Adrenal gland (tissue), 12 donors: ENCODE results near the gene DAB2IP. TPM values are rescaled to one million over a fixed set of nuclear protein-coding genes. Genes with fewer than 3 reads are reported as not detected.

ENCODE experiments used
- DNase-seq, 7 donors: peaks; one replicate each; pipeline ENCODE4 v3.0.0-alpha.2; 2019 to 2020
- H3K27ac ChIP-seq, 5 donors: fragments of 200-600 bp; sonication (generic) in 4 of 5; 1 replicate in 3 of 5; 2 replicates in 2 of 5; pipeline versions ENCODE4 v1.5.1 to v1.8.0; 2016 to 2020; ENCODE audit warnings: mild to moderate bottlenecking in 1 of 5
- H3K27me3 ChIP-seq: fragments of 200-600 bp; 2 replicates; pipeline ENCODE4 v1.8.0; 2021
- H3K36me3 ChIP-seq, 2 donors: fragments of 200-600 bp; replicated peaks in 1 of 2; 1 replicate in 1 of 2; 2 replicates in 1 of 2; pipeline versions ENCODE4 v1.5.1 to v1.8.0; 2018 to 2022
- H3K4me1 ChIP-seq, 2 donors: fragments of 200-600 bp; replicated peaks in 1 of 2; 1 replicate in 1 of 2; 2 replicates in 1 of 2; pipeline versions ENCODE4 v1.5.1 to v1.8.0; 2018 to 2021
- H3K4me3 ChIP-seq, 4 donors: fragments of 200-600 bp; sonication (generic) in 3 of 4; one replicate each; pipeline ENCODE4 v1.5.1; 2016 to 2018
- H3K9me3 ChIP-seq, 3 donors: fragments of 200-600 bp; sonication (generic) in 1 of 3; replicated peaks in 1 of 3; 1 replicate in 2 of 3; 2 replicates in 1 of 3; pipeline versions ENCODE4 v1.5.1 to v1.8.0; 2016 to 2021
- CTCF ChIP-seq, 6 experiments: fragments of 450-650 bp in 4 of 6; fragments of 200-600 bp in 2 of 6; sonication (generic) in 1 of 6; IDR thresholded peaks; 1 replicate in 5 of 6; 2 replicates in 1 of 6; pipeline versions ENCODE4 v1.5.1 to v1.8.0; 2016 to 2021; ENCODE audit warnings: antibody characterized with exemption in 6 of 6, mild to moderate bottlenecking in 2 of 6, moderate library complexity in 1 of 6
- POLR2A ChIP-seq, 2 donors: fragments of 450-650 bp; IDR thresholded peaks; one replicate each; pipeline ENCODE4 v1.6.1; 2017; ENCODE audit warnings: antibody characterized with exemption in 2 of 2, mild to moderate bottlenecking in 2 of 2, moderate library complexity in 1 of 2
- WGBS, 4 donors: extraction: QIAGEN DNeasy Blood & Tissue Kit in 2 of 4; methylation state at CpG; one replicate each; pipeline versions ENCODE4 v1.1.5 to v1.1.7; 2013 to 2017; 5-methylcytosine and 5-hydroxymethylcytosine counted together
- intact Hi-C, 2 donors: fragments of 100-400 bp; cut with DNase I; formaldehyde crosslinking; loops; one replicate each; pipeline versions ENCODE4 v1.14.1 to v1.15.0; 2022 to 2023
- polyA plus RNA-seq, 3 donors: library from polyadenylated mRNA; stranded (reverse); fragments of 200-250 nt in 2 of 3; fragments of 350-450 nt in 1 of 3; fragmentation: Illumina TruSeq in 1 of 3; extraction: RNeasy Lipid Tissue Mini Kit (QIAGEN cat#74804) in 1 of 3; gene quantifications; one replicate each; pipeline ENCODE4 v1.2.3, GENCODE V29; 2013 to 2014
- total RNA-seq, 9 donors: library from RNA; depleted of rRNA in 4 of 9; stranded (reverse); fragments of >200 nt in 4 of 9; fragments of 120-200 nt in 1 of 9; fragmentation: NEBNext Ultra II Directional in 1 of 9; extraction: Animal tissue kit (Norgen Biotek cat#: 25700) in 1 of 9; gene quantifications; one replicate each; pipeline versions ENCODE4 v1.1.0 to v1.2.4, GENCODE V29; 2013 to 2023
- donor health status: healthy with polysubstance abuse.
- donor health status: Bipolar disorder and iron deficiency.
- donor health status: DM: yes; HTN: yes; CAD: no.
- donor health status: DM: no; HTN: no; CAD: no.
- donor health status: DM: no; HTN: no; CAD: no.
- donor health status: DM: yes; HTN: yes; CAD: no.

The DAB2IP gene
- total and polyA plus RNA-seq, 12 donors: 12.0 to 52.2 (median 43.9) TPM

DNA sequence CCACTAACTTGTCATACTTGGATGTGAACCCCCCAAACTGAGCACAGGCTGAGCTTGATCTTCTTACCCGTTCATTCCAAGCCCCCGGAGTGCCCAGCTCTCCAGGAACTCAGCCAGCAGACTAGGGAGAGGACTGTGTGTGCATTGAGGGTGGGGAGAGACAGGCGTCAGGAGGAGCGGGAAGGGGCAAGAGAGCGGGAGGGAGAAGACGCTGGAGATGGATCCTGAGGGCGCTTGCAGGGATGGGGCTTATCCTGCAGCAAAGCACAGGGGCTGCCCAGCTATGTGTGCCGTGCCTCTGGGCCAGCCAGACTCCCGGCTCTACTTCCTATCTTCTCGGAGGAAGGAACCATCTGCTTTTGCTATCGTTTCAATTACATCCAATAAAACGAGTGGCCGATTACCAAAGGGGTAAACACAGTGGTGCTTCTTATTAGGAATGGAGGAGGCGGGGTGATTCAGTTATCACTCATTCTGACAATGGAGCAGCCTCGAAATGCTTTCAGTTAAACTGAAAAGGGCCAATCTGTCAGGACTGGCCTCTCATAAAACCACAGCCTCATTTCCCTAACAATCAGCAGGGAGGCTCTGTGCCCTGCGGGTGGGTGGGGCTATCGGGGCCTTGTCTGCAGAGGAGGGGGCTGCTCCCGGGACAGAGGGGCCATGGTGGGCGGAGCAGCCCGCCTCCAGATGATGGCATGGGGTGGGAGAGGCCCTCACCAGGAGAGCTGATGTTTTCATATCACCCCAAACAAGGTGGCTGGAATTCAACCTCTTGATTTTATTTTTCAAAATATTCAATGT lies 168.2 kb downstream of the DAB2IP start:
- intact Hi-C loops: loop anchor here in 1 of 2 donors (10.0 kb wide), 1 partner anchor 55 kb away; no protein-coding TSS in a partner anchor
- 52 to 70% (median 58%) methylated on average over 13 to 20 of the region's 20 CpGs for WGBS, 4 donors
- H3K27me3 ChIP-seq: no peaks in the 10 kb centered on the region
- H3K4me3 ChIP-seq: no peak overlapping the region
- H3K36me3 ChIP-seq: no peaks in the 10 kb centered on the region
- no peaks in the 10 kb centered on the region for H3K9me3 ChIP-seq
- TF ChIP-seq CTCF (IDR thresholded peaks at IDR 0.05) (no peak), POLR2A (IDR thresholded peaks at IDR 0.05) (no peak)
- H3K4me1 ChIP-seq: no peaks in the 10 kb centered on the region
- no peak overlapping the region for H3K27ac ChIP-seq
- no peak for DNase-seq

DNA sequence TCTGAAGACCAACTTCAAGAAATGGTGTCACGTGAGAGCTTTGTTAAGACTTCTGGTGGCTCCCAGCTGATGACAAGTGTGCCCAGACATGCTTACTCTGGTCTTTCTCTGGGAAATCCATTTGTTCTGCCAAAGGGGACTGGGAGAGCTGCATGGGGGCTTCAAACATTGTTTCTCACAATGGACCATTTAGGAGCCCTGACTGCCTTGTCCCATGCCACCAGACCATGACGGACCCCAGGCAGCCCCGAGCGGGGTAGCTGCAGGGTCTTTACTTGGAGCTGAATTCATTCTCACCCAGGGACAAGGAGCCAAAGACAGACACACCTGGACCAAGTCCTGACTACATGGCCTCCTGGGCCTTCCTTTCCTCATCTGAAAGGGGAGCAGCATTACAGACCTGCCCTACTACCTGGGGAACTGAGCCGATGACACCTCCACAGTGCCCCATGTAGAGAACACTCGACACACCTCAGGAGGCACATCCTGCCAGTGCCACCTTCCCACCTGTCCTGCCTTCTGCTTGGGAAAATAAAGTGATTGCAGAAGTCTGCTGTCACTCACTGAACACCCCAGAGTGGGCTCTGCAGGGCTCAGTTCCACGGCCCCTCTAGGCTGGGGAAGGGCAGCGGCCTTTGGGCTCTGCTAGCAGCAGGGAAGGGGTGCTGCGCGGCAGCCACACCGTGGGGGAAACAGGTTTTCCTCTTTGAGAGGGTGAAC lies 169.0 kb downstream of the DAB2IP start:
- no peak for DNase-seq
- no peak overlapping the region for H3K4me3 ChIP-seq
- H3K36me3 ChIP-seq: no peaks in the 10 kb centered on the region
- no peak for TF ChIP-seq POLR2A (IDR thresholded peaks at IDR 0.05)
- no peak for TF ChIP-seq CTCF (IDR thresholded peaks at IDR 0.05)
- intact Hi-C loops: no loop called here
- no peaks in the 10 kb centered on the region for H3K27me3 ChIP-seq
- no peak overlapping the region for H3K27ac ChIP-seq
- H3K9me3 ChIP-seq: no peaks in the 10 kb centered on the region
- peaks cover 0 to 7% of the 10 kb centered on the region in 2 donors for H3K4me1 ChIP-seq
- 95 to 96% (median 95%) methylated on average over 8 to 11 of the region's 11 CpGs for WGBS, 4 donors

GRCh38 chr9:121821326-121821725 lies 169.9 kb downstream of the DAB2IP start:
- H3K27ac ChIP-seq: no peak overlapping the region

More at GRCh38 chr9:121821326-121821725, 169.9 kb downstream of the DAB2IP start:
- Histone ChIP-seq H3K4me3 (no peak overlapping the region), H3K9me3 (no peaks in the 10 kb centered on the region), H3K4me1 (peaks cover 0 to 7% of the 10 kb centered on the region in 2 donors), H3K27me3 (no peaks in the 10 kb centered on the region), H3K36me3 (no peaks in the 10 kb centered on the region)
- DNase-seq: no peak
- intact Hi-C loops: no loop called here
- WGBS, 4 donors: 96 to 99% (median 98%) methylated on average over 5 of the region's 5 CpGs
- TF ChIP-seq POLR2A (IDR thresholded peaks at IDR 0.05): no peak
- TF ChIP-seq CTCF (IDR thresholded peaks at IDR 0.05): no peak
